ENCODE data around the gene ZBTB4. TPM values are rescaled to one million over a fixed set of nuclear protein-coding genes. Genes with fewer than 3 reads are reported as not detected.

ZBTB4 gene
- total and polyA plus RNA-seq, 12 donors: 17.8 to 80.1 (median 68.2) TPM

- ATAC-seq: no peak
- intact Hi-C loops (cut with DNase I): loop anchor here in 4 of 10 donors (10.0 kb wide), 3 partner anchors 77 to 153 kb away; partner anchors contain the start of genes KCTD11 (in 2 of the 4), TMEM95 (in 2 of the 4), MPDU1 (in 1 of the 4) and TNFSF13 (in 1 of the 4)
- DNase-seq: no peak
- no peak for TF ChIP-seq CTCF (IDR thresholded peaks at IDR 0.05)
- WGBS, 2 donors: 90 to 93% methylated on average over 11 of the region's 11 CpGs
- H3K27me3 ChIP-seq: no peaks in the 10 kb centered on the region
- H3K36me3 ChIP-seq: no peaks in the 10 kb centered on the region
- H3K4me1 ChIP-seq: peaks cover 13 to 27% (median 20%) of the 10 kb centered on the region in 9 donors
- H3K9me3 ChIP-seq: no peaks in the 10 kb centered on the region
- H3K27ac ChIP-seq: no peak overlapping the region
- no peak overlapping the region for H3K4me3 ChIP-seq
These were observed 47.1 kb downstream of the ZBTB4 start for GRCh38 chr17:7432296-7432695.

GRCh38 chr17:7431231-7431630, 48.2 kb downstream of the ZBTB4 start:
- no peak for DNase-seq
- Histone ChIP-seq H3K4me1 (peaks cover 6 to 16% (median 10%) of the 10 kb centered on the region in 9 donors), H3K27ac (no peak overlapping the region), H3K9me3 (no peaks in the 10 kb centered on the region), H3K36me3 (no peaks in the 10 kb centered on the region), H3K27me3 (no peaks in the 10 kb centered on the region), H3K4me3 (no peak overlapping the region)
- no peak for TF ChIP-seq CTCF (IDR thresholded peaks at IDR 0.05)
- intact Hi-C loops (cut with DNase I): loop anchor here in 4 of 10 donors (10.0 kb wide), 3 partner anchors 76 to 154 kb away; partner anchors contain the start of genes KCTD11 (in 2 of the 4), TMEM95 (in 2 of the 4), MPDU1 (in 1 of the 4) and TNFSF13 (in 1 of the 4)
- ATAC-seq: no peak
- 93 to 94% methylated on average over 1 of the region's 1 CpG for WGBS, 2 donors

DNA sequence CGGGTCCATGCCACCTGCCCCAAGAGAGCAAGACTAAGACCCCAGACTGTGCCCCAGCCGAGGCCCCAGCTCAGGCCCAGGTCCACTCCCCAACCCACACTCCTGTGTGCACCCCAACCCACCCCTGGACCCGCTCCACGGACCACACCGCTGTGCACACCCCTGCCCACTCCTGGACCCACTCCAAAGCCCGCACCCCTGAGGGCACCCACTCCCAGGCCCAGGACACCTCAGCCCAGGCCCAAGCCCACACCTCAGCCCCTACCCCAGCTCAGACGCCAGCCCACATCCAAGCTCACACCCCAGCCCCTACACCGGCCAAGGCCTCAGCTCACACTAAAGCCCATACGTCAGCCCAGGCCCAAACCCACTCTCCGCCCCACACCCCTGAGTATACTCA, 49.7 kb downstream of the ZBTB4 start:
- Histone ChIP-seq H3K27ac (no peak overlapping the region), H3K9me3 (no peaks in the 10 kb centered on the region), H3K4me1 (peaks cover 0 to under 1% (median 0%) of the 10 kb centered on the region in 9 donors), H3K27me3 (no peaks in the 10 kb centered on the region), H3K36me3 (no peaks in the 10 kb centered on the region), H3K4me3 (no peak overlapping the region)
- intact Hi-C loops (cut with DNase I): loop anchor here in 4 of 10 donors (10.0 kb wide), 3 partner anchors 75 to 155 kb away; partner anchors contain the start of genes KCTD11 (in 2 of the 4), TMEM95 (in 2 of the 4), MPDU1 (in 1 of the 4) and TNFSF13 (in 1 of the 4)
- TF ChIP-seq CTCF (IDR thresholded peaks at IDR 0.05): no peak
- ATAC-seq: no peak
- no peak for DNase-seq
- 90 to 93% methylated on average over 9 to 10 of the region's 10 CpGs for WGBS, 2 donors

DNA sequence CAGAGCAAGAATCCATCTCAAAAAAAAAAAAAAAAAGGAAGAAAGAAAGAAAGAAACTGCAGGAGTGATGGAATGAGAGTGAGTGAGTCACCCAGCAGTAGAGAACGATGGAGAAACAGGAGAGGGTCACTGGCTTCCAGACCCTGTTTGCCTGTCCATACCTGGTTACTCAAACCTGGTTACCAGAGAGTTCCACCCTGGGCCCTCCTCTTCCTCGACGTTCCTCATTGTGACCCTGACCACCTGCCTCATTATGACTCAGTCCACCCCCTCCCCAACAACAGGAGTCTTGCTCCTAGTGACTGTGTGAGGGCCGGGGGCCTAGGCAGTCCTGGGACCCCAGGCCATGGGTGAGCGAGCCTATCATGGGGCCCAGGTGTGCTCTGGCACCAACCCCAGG, 50.9 kb downstream of the ZBTB4 start, which contains the start of gene SPEM3:
Gene SPEM3 (plus strand): TSS at position 301 of the 400 bp plus-strand sequence. CDS start 46 bp downstream, at position 347.
- 68 to 73% methylated on average over 5 of the region's 5 CpGs for WGBS, 2 donors
- Histone ChIP-seq H3K9me3 (no peaks in the 10 kb centered on the region), H3K27ac (no peak within 1 kb of the TSS), H3K36me3 (no peaks in the 10 kb centered on the region), H3K27me3 (no peaks in the 10 kb centered on the region), H3K4me3 (no peak within 1 kb of the TSS), H3K4me1 (no peaks in the 10 kb centered on the region)
- ATAC-seq: no peak
- intact Hi-C loops (cut with DNase I): no loop called here
- no peak for TF ChIP-seq CTCF (IDR thresholded peaks at IDR 0.05)
- no peak for DNase-seq

Data from heart right ventricle (tissue), 16 donors.